ENCODE measurements around the gene TMEM26. TPM values are rescaled to one million over a fixed set of nuclear protein-coding genes. Genes with fewer than 3 reads are reported as not detected.
A peak's percentile ranks its signal among the peaks of the same experiment; 100 is the strongest.

TMEM26 gene
- total and polyA plus RNA-seq, 2 donors, result 2.5 to 3.4 TPM

GRCh38 chr10:61451357-61451756 lies 1.8 kb downstream of the TMEM26 start:
- no peak overlapping the region for H3K4me3 ChIP-seq (ENCODE audit: low read length in 2 of 2)
- peaks cover 7 to 8% of the 10 kb centered on the region in 2 donors for H3K4me1 ChIP-seq (ENCODE audit: control insufficient read depth in 2 of 2, insufficient read depth in 2 of 2, low read length in 2 of 2)
- H3K36me3 ChIP-seq (ENCODE audit: control insufficient read depth in 2 of 2, insufficient read depth in 2 of 2, low read length in 1 of 2), result no peaks in the 10 kb centered on the region
- no peaks in the 10 kb centered on the region for H3K9me3 ChIP-seq (ENCODE audit: control insufficient read depth in 2 of 2, insufficient read depth in 1 of 2, low read length in 1 of 2)
- H3K27me3 ChIP-seq (ENCODE audit: control insufficient read depth in 2 of 2, insufficient read depth in 1 of 2, low read length in 1 of 2), result peaks cover 0 to 19% of the 10 kb centered on the region in 2 donors
- 95% methylated on average over 3 of the region's 3 CpGs for WGBS
- peak overlapping the region in 1 of 2 donors; percentile 34 for H3K27ac ChIP-seq (ENCODE audit: low read depth in 1 of 2, low read length in 1 of 2)
- no peak for DNase-seq (ENCODE audit: low read depth in 6 of 9, low spot score in 9 of 9)

DNA sequence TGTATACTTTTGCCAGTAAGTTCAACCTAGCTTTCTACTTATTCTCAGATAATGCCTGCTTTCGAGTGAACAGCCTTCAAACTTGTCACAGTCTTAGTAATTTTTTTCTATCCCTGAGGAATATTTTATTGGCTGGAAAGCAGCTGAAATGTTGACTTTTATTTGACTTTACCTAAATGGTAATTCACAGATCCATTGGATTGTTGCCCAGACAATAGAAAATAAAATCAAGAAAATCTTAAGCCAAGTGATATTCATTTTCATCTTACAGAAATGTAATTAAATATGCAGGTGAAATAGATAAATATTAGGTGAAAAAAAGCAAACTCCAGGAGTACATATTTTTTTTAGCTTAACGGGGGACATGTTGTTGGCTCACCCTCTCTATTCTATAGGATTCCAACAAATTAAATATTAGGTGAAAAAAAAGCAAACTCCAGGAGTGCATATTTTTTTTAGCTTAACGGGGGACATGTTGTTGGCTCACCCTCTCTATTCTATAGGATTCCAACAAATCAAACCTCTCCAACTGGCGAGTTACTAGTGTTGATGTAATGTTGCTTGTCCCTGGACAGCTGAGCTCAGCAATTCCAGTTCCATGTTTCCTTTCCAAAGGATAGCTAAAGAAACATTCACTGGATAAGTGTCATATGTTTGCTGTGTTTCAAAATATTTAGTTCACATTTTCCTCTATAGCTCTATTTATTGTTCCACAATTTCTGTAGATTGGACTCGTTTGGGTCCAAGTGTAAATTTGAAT lies 4.2 kb downstream of the TMEM26 start:
- WGBS, result 94% methylated on average over 5 of the region's 5 CpGs
- H3K4me1 ChIP-seq (ENCODE audit: control insufficient read depth in 2 of 2, insufficient read depth in 2 of 2, low read length in 2 of 2), result peaks cover 7 to 8% of the 10 kb centered on the region in 2 donors
- H3K27me3 ChIP-seq (ENCODE audit: control insufficient read depth in 2 of 2, insufficient read depth in 1 of 2, low read length in 1 of 2), result peaks cover 0 to 19% of the 10 kb centered on the region in 2 donors
- no peaks in the 10 kb centered on the region for H3K36me3 ChIP-seq (ENCODE audit: control insufficient read depth in 2 of 2, insufficient read depth in 2 of 2, low read length in 1 of 2)
- no peak overlapping the region for H3K27ac ChIP-seq (ENCODE audit: low read depth in 1 of 2, low read length in 1 of 2)
- no peak for DNase-seq (ENCODE audit: low read depth in 6 of 9, low spot score in 9 of 9)
- H3K4me3 ChIP-seq (ENCODE audit: low read length in 2 of 2), result no peak overlapping the region
- H3K9me3 ChIP-seq (ENCODE audit: control insufficient read depth in 2 of 2, insufficient read depth in 1 of 2, low read length in 1 of 2), result no peaks in the 10 kb centered on the region

- no peaks in the 10 kb centered on the region for H3K9me3 ChIP-seq (ENCODE audit: control insufficient read depth in 2 of 2, insufficient read depth in 1 of 2, low read length in 1 of 2)
- DNase-seq (ENCODE audit: low read depth in 6 of 9, low spot score in 9 of 9), result no peak
- no peaks in the 10 kb centered on the region for H3K36me3 ChIP-seq (ENCODE audit: control insufficient read depth in 2 of 2, insufficient read depth in 2 of 2, low read length in 1 of 2)
- peaks cover 6 to 8% of the 10 kb centered on the region in 2 donors for H3K4me1 ChIP-seq (ENCODE audit: control insufficient read depth in 2 of 2, insufficient read depth in 2 of 2, low read length in 2 of 2)
- peaks cover 0 to 11% of the 10 kb centered on the region in 2 donors for H3K27me3 ChIP-seq (ENCODE audit: control insufficient read depth in 2 of 2, insufficient read depth in 1 of 2, low read length in 1 of 2)
- no peak overlapping the region for H3K27ac ChIP-seq (ENCODE audit: low read depth in 1 of 2, low read length in 1 of 2)
- H3K4me3 ChIP-seq (ENCODE audit: low read length in 2 of 2), result no peak overlapping the region
- WGBS, result 95% methylated on average over 3 of the region's 3 CpGs
Observed at GRCh38 chr10:61448091-61448490, 5.1 kb downstream of the TMEM26 start.

GRCh38 chr10:61439058-61439609 lies 14.0 kb downstream of the TMEM26 start:
- H3K9me3 ChIP-seq (ENCODE audit: control insufficient read depth in 2 of 2, insufficient read depth in 1 of 2, low read length in 1 of 2), result no peaks in the 10 kb centered on the region
- no peaks in the 10 kb centered on the region for H3K4me1 ChIP-seq (ENCODE audit: control insufficient read depth in 2 of 2, insufficient read depth in 2 of 2, low read length in 2 of 2)
- H3K27me3 ChIP-seq (ENCODE audit: control insufficient read depth in 2 of 2, insufficient read depth in 1 of 2, low read length in 1 of 2), result no peaks in the 10 kb centered on the region
- peak overlapping the region in 1 of 2 donors; percentile 17 for H3K27ac ChIP-seq (ENCODE audit: low read depth in 1 of 2, low read length in 1 of 2)
- no peak overlapping the region for H3K4me3 ChIP-seq (ENCODE audit: low read length in 2 of 2)
- H3K36me3 ChIP-seq (ENCODE audit: control insufficient read depth in 2 of 2, insufficient read depth in 2 of 2, low read length in 1 of 2), result no peaks in the 10 kb centered on the region
- WGBS, result 59% methylated on average over 4 of the region's 4 CpGs
- DNase-seq (ENCODE audit: low read depth in 6 of 9, low spot score in 9 of 9), result no peak

DNA sequence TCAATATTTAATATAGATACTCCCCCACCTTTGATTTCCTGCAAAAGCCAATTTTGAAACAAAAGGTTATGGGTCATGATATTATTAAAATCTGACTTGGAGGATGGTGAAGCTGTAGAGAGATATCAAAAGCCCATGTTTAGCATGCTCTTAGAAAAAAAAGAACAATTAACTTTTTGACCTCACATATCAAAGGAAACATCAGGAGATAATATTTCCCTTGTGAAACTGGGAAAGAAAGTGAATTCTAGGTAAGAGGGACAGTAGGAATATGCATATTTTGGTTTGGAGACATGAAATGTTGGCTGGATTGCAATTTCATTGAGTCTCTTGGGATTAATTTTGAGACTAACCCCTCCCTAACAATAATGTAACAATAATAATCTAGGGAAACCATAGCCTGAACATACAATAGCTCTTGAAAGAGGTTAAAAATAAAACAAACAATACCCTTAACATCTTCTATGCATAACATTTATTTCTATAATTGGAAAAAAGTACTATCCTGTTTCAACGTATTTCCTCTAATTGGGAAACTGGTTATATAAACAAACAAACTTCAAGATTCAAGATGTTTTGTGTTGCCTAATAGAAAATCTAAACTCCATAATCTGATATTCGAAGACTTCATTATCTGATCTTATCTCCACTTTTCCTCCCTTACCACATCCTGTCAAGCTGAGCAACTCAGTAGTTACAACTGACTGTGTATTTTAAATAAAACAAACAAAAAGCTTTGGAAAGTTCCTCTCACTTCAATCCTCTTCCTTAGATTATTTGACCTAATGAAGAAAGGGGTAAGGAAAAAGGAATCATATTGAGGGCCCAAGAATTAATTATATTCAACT lies 14.8 kb downstream of the TMEM26 start:
- no peaks in the 10 kb centered on the region for H3K9me3 ChIP-seq (ENCODE audit: control insufficient read depth in 2 of 2, insufficient read depth in 1 of 2, low read length in 1 of 2)
- H3K27me3 ChIP-seq (ENCODE audit: control insufficient read depth in 2 of 2, insufficient read depth in 1 of 2, low read length in 1 of 2), result no peaks in the 10 kb centered on the region
- WGBS, result 9% methylated on average over 2 of the region's 2 CpGs
- H3K4me1 ChIP-seq (ENCODE audit: control insufficient read depth in 2 of 2, insufficient read depth in 2 of 2, low read length in 2 of 2), result no peaks in the 10 kb centered on the region
- DNase-seq (ENCODE audit: low read depth in 6 of 9, low spot score in 9 of 9), result peak in 6 of 9 donors; percentile 17 to 72 (median 35)
- no peak overlapping the region for H3K4me3 ChIP-seq (ENCODE audit: low read length in 2 of 2)
- H3K27ac ChIP-seq (ENCODE audit: low read depth in 1 of 2, low read length in 1 of 2), result peak overlapping the region in 1 of 2 donors; percentile 17
- H3K36me3 ChIP-seq (ENCODE audit: control insufficient read depth in 2 of 2, insufficient read depth in 2 of 2, low read length in 1 of 2), result no peaks in the 10 kb centered on the region

GRCh38 chr10:61423178-61423577 lies 30.0 kb downstream of the TMEM26 start:
- Histone ChIP-seq H3K27ac (ENCODE audit: low read depth in 1 of 2, low read length in 1 of 2) (no peak overlapping the region), H3K36me3 (ENCODE audit: control insufficient read depth in 2 of 2, insufficient read depth in 2 of 2, low read length in 1 of 2) (no peaks in the 10 kb centered on the region), H3K4me3 (ENCODE audit: low read length in 2 of 2) (no peak overlapping the region), H3K27me3 (ENCODE audit: control insufficient read depth in 2 of 2, insufficient read depth in 1 of 2, low read length in 1 of 2) (no peaks in the 10 kb centered on the region), H3K9me3 (ENCODE audit: control insufficient read depth in 2 of 2, insufficient read depth in 1 of 2, low read length in 1 of 2) (peaks cover 1 to 3% of the 10 kb centered on the region in 2 donors), H3K4me1 (ENCODE audit: control insufficient read depth in 2 of 2, insufficient read depth in 2 of 2, low read length in 2 of 2) (no peaks in the 10 kb centered on the region)
- WGBS, result 98% methylated on average over 1 of the region's 1 CpG
- no peak for DNase-seq (ENCODE audit: low read depth in 6 of 9, low spot score in 9 of 9)

DNA sequence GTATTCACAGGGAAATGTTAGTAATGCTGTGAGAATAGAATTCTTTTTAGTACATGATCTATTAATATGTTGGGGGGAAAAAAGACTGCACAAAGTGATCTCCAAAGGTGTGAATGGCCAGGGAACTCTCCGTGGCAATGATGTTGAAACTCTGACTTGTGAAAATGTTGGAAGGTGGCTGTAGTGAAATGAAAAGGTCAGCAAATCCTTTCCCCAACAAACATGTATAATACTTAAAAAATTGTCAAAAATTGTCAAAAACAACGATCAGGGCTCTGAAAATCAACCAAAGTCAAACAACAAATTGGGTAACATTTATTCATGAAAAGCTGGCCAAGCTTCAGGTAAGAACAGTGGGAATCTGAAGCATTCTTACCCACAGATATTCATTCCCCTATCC lies 35.5 kb downstream of the TMEM26 start:
- DNase-seq (ENCODE audit: low read depth in 6 of 9, low spot score in 9 of 9), result no peak
- Histone ChIP-seq H3K4me1 (ENCODE audit: control insufficient read depth in 2 of 2, insufficient read depth in 2 of 2, low read length in 2 of 2) (no peaks in the 10 kb centered on the region), H3K27me3 (ENCODE audit: control insufficient read depth in 2 of 2, insufficient read depth in 1 of 2, low read length in 1 of 2) (no peaks in the 10 kb centered on the region), H3K9me3 (ENCODE audit: control insufficient read depth in 2 of 2, insufficient read depth in 1 of 2, low read length in 1 of 2) (no peaks in the 10 kb centered on the region), H3K4me3 (ENCODE audit: low read length in 2 of 2) (no peak overlapping the region), H3K36me3 (ENCODE audit: control insufficient read depth in 2 of 2, insufficient read depth in 2 of 2, low read length in 1 of 2) (no peaks in the 10 kb centered on the region), H3K27ac (ENCODE audit: low read depth in 1 of 2, low read length in 1 of 2) (no peak overlapping the region)
- 91% methylated on average over 2 of the region's 2 CpGs for WGBS

DNA sequence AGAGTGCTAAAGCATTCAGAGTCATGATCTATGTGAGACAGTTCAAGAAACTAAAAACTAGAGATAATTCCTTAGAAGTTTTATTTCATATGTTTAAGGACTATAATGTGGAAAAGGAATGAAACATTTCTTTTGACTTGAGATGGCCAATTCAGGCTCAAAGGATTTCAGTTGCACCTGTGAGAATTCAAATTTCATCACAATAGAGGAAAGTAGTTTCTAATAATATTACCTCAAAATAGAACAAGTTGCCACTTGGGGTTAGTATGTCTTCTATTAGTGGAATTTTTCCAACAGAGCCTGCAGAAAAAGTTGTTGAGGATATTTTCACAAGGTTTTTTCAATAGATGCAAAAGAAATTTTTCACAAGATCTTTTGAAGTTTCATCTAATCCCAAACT lies 37.4 kb downstream of the TMEM26 start:
- H3K9me3 ChIP-seq (ENCODE audit: control insufficient read depth in 2 of 2, insufficient read depth in 1 of 2, low read length in 1 of 2), result no peaks in the 10 kb centered on the region
- H3K4me3 ChIP-seq (ENCODE audit: low read length in 2 of 2), result no peak overlapping the region
- H3K27ac ChIP-seq (ENCODE audit: low read depth in 1 of 2, low read length in 1 of 2), result no peak overlapping the region
- no peaks in the 10 kb centered on the region for H3K36me3 ChIP-seq (ENCODE audit: control insufficient read depth in 2 of 2, insufficient read depth in 2 of 2, low read length in 1 of 2)
- no peaks in the 10 kb centered on the region for H3K27me3 ChIP-seq (ENCODE audit: control insufficient read depth in 2 of 2, insufficient read depth in 1 of 2, low read length in 1 of 2)
- H3K4me1 ChIP-seq (ENCODE audit: control insufficient read depth in 2 of 2, insufficient read depth in 2 of 2, low read length in 2 of 2), result no peaks in the 10 kb centered on the region
- no peak for DNase-seq (ENCODE audit: low read depth in 6 of 9, low spot score in 9 of 9)

GRCh38 chr10:61411706-61412105 lies 41.5 kb downstream of the TMEM26 start:
- no peak overlapping the region for H3K4me3 ChIP-seq (ENCODE audit: low read length in 2 of 2)
- no peaks in the 10 kb centered on the region for H3K27me3 ChIP-seq (ENCODE audit: control insufficient read depth in 2 of 2, insufficient read depth in 1 of 2, low read length in 1 of 2)
- WGBS, result 94% methylated on average over 2 of the region's 2 CpGs
- H3K36me3 ChIP-seq (ENCODE audit: control insufficient read depth in 2 of 2, insufficient read depth in 2 of 2, low read length in 1 of 2), result no peaks in the 10 kb centered on the region
- no peak overlapping the region for H3K27ac ChIP-seq (ENCODE audit: low read depth in 1 of 2, low read length in 1 of 2)
- no peaks in the 10 kb centered on the region for H3K9me3 ChIP-seq (ENCODE audit: control insufficient read depth in 2 of 2, insufficient read depth in 1 of 2, low read length in 1 of 2)
- H3K4me1 ChIP-seq (ENCODE audit: control insufficient read depth in 2 of 2, insufficient read depth in 2 of 2, low read length in 2 of 2), result no peaks in the 10 kb centered on the region
- DNase-seq (ENCODE audit: low read depth in 6 of 9, low spot score in 9 of 9), result no peak

Measured in thymus (tissue), 11 donors.